Hair follicle dermal papilla cell (primary cell): ENCODE results near the gene ANKRD36. TPM values are rescaled to one million over a fixed set of nuclear protein-coding genes. Genes with fewer than 3 reads are reported as not detected.

ENCODE experiments used
- small RNA-seq: library from RNA; depleted of rRNA; stranded (forward); fragments of <200 nt; gene quantifications from one replicate; pipeline ENCODE3, GENCODE V24; 2012
- total RNA-seq: library from RNA; depleted of rRNA; stranded (reverse); fragments of >200 nt; gene quantifications from 2 replicates; pipeline ENCODE4 v1.2.3, GENCODE V29; 2012

ANKRD36 gene
- 24.3 and 39.6 TPM in 2 replicates for total RNA-seq

GRCh38 chr2:97113050-97113881 lies at the start of gene ANKRD36:
Gene ANKRD36 (plus strand): TSS chr2:97113153. CDS start chr2:97113740, 587 bp downstream.

GRCh38 chr2:97094772-97095611 lies 18.0 kb upstream of the ANKRD36 start, which contains the start of gene FAHD2B:
Gene FAHD2B (minus strand): TSS chr2:97094882. CDS start chr2:97091706, 3,176 bp downstream.

Small RNA genes within 50 kb of the gene (small RNA-seq; reads per million reads assigned to genes)
- gene RN7SL313P, result not detected

Other genes starting within 250 kb of the ANKRD36 start
- 26.7 and 36.0 TPM in 2 replicates for gene SEMA4C, start 243.1 kb upstream of the ANKRD36 start, total RNA-seq
- gene FAM178B, start 126.6 kb upstream of the ANKRD36 start, total RNA-seq, result not detected in 2 replicates
- gene FAHD2B, start 18.3 kb upstream of the ANKRD36 start, total RNA-seq, result 2.9 and 6.2 TPM in 2 replicates